Erythroblast (primary cell): ENCODE data around the gene NXNL2.

Experiments used
- DNase-seq, 2 experiments: peaks; one replicate each; lab custom pipeline; 2025; lab: John Stamatoyannopoulos, UW
- GATA1 ChIP-seq: IDR thresholded peaks from 2 replicates; pipeline ENCODE4 v1.6.1; 2011; ENCODE audit warnings: low read depth, mild to moderate bottlenecking, control low read depth, low read length, moderate library complexity
- POLR2A ChIP-seq: IDR thresholded peaks from 2 replicates; pipeline ENCODE4 v1.6.1; 2011; ENCODE audit warnings: mild to moderate bottlenecking, low read length

Gene NXNL2

DNA sequence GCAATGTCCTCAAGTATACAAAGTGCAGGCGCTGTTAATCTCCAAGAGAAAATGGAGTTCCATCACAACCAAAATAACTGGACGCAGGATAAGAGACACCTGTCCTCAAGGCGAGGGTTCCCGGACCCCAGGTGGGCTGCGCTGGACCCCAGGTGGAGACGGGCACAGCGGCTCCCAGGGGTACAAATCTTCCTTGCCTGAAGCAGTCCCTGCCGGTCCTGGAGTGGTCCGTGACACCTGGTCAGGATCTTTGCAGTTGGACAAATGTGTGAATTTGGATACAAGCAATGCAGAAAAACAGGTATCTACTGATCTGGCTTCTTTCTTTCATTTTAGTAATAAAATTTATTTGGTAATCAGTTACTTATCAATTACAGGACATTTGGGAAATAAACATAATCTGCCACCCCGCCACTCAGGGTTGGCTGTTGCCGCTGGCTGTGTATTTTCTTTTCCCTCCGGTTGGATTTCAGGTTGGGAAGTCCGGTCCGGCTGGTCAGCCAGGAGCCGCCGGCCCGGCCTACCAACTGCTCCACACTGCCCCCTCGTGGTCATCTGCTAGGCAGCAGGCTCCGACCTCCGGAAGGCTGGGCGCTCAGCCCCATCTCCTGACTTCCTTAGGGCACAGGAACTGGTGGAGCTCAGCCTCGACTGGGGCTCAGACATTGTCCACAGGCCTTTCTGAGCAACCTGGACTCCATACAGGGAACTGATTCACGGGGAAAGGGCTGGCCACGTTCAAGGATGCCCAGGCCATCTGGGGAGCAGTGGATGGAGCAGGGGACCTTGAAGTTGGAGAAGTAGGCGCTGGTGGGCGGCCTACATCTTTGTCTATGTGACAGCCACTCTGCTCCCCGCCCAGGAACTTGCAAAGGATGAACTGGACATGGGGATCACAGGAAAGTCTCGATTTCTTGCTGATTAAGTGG, 43.4 kb downstream of the NXNL2 start:
- TF ChIP-seq POLR2A (no peak), GATA1 (no peak)
- peak; percentile 48 to 74 for DNase-seq

DNA sequence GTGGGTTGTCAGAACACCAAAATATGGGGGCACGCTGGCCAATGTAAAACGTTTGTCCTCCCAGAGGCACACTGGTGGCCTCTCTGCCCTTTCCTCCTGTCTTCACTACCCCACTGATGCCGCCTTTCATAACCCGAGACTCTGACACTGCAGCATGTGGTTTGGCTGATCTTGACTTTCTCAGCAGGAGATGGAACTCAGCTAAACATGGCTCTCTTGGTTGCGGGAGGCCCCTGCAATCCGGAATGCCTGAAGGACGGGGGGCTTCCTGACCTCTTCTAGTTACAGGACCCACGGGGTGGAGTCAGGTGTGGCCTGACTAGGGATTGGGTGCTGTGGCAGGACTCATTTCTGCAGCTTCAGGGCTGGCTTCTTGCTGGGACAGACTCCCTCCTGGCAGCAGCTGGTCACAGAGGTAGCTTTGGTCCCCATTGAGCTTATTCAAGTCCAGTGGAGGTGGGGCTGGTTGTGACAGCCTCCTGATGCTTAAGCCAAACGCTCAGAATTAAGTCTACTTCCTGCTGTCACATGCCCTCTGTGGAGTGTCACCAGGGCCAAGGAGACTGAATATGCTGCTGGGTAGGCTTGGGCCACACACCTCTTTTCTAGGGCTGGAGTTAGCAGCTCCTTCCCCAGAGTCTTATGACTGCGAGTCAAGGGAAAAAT, 44.2 kb downstream of the NXNL2 start:
- TF ChIP-seq GATA1 (no peak), POLR2A (no peak)
- DNase-seq, result no peak

DNA sequence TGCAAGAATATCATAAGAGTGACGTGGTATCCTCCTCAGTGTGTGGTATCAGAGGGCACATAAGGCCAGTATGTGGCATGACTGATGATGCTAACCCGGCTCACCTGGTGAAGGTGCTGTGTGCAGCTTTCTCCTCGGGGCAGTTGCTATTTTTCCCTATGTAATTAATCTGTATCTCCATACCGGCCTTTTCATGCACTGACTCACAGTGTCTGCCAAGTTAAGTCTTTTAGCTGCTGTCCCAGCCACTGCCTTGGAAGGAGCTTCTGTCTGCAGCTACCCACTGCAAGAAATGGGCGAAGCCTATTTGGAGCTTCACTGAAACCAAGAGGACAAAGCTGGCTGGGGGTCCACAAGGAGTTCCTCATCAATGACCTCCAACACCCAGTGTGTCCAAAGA, 46.0 kb downstream of the NXNL2 start:
- TF ChIP-seq GATA1 (no peak), POLR2A (no peak)

DNA sequence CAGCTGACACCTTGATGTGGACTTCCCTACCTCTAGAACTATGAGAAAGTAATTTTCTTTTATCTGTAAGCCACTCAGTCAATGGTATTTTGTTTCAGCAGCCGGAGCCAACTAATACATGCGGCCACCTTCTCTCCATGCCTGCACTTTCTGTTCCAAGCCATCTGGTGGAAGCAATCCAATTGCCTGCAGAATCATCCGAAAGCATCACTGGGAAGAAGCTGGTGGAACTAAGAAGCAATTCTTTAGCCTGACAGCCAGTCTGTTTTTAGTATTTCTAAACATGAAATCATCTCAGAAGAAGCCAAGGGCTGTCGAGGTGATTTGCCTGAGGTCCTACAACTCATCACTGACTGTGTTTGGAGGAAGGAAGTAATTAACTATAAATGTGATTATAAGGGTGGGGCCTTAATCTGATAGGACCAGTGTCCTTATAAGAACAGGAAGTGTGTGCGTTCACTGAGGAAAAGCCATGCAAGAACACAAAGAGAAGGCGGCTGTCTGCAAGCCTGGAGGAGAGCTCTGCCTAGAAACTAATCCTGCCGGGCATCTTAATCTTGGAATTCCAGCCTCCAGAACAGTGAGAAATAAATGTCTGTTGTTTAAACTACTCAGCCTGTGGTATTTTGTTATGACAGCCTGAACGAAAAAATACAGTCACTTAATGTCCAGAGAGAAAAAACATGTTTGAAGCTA, 49.1 kb downstream of the NXNL2 start:
- TF ChIP-seq GATA1 (no peak), POLR2A (no peak)
- no peak for DNase-seq

More for the DNA sequence above, 46.0 kb downstream of the NXNL2 start:
- DNase-seq, result no peak

DNA sequence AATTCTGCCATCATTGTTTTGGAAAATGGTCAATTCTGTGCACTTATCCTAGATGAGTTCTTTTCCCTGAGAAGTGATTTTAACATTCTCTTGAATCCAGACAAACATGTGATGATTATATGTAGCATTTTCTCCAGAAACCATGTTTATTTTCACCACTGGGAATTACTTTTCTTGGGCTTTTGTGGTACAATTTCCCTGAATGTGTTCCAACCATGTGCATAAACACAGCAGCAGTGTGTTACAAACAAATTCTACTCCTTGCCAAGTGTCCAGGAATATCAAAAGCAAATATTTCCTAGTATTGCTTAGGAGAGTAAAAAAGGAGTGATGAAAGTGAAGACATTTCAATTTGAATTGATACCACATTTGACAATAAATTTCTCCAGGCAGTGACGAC, 50.4 kb downstream of the NXNL2 start:
- TF ChIP-seq GATA1, result no peak
- TF ChIP-seq POLR2A, result no peak
- no peak for DNase-seq

DNA sequence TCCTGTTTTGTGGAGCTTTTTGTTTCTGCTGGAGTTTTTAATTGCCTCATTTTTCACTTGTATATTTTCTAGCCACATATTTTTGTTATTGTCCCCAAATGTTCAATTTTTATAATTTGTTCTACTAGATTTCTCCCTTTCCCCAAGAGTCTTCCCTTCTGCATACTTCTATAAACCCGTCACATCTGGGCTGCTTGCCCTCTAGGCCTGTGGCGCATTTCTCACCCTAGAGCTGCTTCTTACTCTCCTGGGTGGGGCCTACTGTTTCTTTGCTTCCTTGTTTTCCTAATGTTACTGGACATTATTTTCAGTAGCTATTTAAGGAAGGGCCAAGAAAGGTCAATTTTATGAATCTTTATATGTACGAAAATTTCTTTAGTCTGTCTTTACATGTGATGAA, 51.5 kb downstream of the NXNL2 start:
- no peak for DNase-seq
- no peak for TF ChIP-seq GATA1
- no peak for TF ChIP-seq POLR2A

DNA sequence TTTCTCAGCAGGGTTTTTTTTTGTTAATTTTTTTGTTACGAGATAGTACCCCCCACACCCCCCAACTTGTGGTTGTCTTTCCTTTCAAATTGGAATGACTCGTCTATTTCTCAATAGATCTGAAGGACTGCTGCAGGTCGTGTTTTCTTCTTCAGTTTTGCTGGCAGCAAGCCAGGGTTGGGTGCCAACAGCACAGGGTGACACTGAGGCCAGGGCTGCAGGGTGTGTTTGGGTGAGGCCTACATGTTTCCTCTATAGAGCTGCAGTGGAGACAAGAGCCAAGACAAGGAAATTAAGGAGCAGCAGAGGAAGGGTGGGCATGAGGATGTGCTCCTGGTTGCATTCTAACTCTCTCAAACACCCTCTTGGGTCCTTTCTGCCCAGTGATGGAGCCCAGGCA, 52.2 kb downstream of the NXNL2 start:
- no peak for TF ChIP-seq GATA1
- TF ChIP-seq POLR2A, result no peak
- no peak for DNase-seq

DNA sequence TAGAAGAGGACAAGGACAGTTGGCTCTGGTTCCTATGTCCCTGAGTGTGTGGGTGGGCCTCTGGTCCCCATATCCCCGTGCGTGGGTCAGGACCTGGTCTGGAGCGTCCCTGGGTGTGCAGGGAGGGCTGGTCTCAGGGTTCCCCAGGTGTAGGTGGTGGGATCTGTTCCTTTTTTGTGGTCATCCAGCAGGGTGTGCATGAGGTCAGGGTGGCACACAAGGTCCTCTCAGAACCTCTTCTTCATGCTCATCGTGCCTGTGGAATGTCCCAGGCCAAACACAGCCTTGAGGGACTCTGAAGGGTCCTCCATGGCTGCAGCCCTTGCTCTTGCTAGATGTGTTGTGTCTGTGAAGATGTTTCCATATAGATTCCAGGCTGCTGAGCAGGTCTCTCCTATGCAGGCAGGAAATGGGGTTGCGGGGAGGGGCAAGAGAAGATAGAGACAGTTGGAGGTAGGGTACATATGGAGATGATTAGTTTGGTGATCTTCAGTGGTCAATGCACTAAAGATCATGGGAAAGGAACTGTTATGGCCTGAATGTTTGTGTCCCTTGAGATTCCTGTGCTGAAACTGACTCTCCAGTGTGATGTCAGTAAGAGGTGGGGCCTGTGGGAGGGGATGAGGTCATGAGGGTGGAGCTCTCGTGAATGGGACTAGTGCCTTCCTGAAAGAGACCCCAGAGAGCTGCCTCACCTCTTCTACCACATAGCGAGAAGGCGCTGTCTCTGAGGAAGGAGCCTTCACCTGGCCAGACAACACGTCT, 53.1 kb downstream of the NXNL2 start:
- TF ChIP-seq GATA1 (no peak), POLR2A (no peak)
- peak in 1 of 2 experiments; percentile 4 for DNase-seq

DNA sequence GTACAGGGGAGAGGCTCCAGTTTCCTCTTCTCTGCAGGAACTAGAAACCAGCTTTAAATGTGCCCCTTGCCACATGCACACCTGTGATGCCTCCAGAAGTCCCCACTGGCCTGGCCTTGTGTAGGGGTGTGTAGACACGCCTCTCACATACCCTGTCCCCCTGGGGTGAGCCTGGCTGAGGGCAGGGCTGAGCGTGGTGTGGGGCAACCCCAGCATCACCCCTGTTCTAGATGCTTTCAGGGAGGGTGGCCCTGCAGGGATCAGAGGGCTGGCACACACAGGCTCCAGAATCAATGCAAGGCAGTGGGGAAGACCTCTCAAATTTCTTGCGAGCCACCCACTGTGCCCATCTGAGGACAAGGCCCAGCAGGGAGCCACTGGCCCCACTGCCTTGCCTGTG, 54.7 kb downstream of the NXNL2 start:
- DNase-seq, result no peak
- TF ChIP-seq POLR2A (no peak), GATA1 (no peak)

DNA sequence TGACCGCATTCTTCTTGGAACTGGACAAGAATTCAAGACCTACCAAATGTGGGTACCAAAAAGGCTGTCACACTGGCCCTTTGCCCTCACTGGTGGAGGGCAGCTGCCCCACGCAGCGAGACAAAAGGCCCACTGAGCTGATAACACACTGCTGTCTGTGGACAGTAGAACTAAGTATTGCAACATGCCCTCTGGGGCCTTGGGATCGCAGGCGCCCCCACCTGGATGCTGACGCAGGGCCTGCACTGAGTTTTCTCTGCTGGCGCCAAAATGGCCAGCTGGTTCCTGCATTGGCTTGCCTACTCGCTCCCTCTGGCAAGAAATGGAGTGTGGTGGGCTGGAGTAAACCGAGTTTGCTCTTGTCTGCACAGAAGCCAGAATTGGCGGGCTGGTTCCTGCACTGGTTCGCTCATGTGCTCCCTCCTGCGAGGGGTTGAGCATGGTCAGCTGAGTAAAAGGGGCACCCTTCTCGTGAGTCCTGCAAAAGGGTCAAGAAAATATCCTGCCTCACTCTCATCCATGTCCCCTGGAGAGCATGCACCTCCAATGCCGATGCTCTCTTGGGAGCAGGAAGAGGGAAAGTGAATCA, 55.7 kb downstream of the NXNL2 start:
- peak in 1 of 2 experiments; percentile 14 for DNase-seq
- no peak for TF ChIP-seq POLR2A
- no peak for TF ChIP-seq GATA1

DNA sequence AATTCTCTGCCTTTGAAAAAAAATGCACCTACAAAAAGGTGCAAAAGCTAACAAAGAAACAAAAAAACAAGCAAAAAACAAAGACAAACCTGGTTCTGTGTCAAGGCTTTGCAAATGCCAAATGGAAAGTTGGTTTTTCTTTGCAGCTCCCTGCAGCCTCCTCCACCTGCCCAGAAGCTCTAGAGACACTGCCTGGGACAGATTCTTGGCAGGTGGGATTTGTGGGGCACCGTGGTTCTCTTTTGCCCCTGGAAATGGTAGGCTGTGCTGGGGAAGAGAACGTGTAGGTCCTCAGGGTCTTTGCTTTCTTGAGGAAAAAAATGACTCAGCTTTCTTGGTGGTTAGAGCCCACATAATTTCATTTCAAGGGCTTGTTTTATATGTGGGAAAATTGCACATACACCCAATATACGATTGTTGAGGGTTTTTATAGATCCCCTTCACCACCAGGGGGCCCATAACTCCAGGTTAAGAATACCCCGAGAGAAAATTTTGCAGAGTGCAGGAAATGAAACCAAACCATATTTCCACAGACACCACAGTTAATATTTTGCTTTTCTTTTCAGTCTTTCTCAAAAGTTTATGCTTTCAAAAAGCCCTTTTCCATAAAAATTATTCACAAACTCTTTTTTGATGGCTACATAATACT, 58.7 kb downstream of the NXNL2 start:
- TF ChIP-seq POLR2A (no peak), GATA1 (no peak)
- DNase-seq, result peak; percentile 34 to 60
